GM23338 (cell line): ENCODE measurements around the gene APOL4. TPM values are rescaled to one million over a fixed set of nuclear protein-coding genes. Genes with fewer than 3 reads are reported as not detected.

Experiments
- ATAC-seq: fragments of 200-7000 bp; cut with Tn5 transposase; 3 replicates; pipeline ENCODE4 v1.9.1; 2020
- DNase-seq: peaks from one replicate; pipeline ENCODE4 v3.0.0-alpha.2; 2015; ENCODE audit warnings: low spot score
- H2AFZ ChIP-seq: fragments of 200-600 bp; sonication (generic); 2 replicates; pipeline ENCODE4 v1.8.0; 2016; ENCODE audit warnings: antibody characterized with exemption, mild to moderate bottlenecking, moderate library complexity
- H3F3A ChIP-seq: fragments of 200-600 bp; sonication (generic); replicated peaks from 2 replicates; pipeline ENCODE4 v1.8.0; 2017; ENCODE audit warnings: antibody characterized with exemption, mixed run types, low read depth
- H3K27ac ChIP-seq: fragments of 200-600 bp; sonication (generic); 2 replicates; pipeline ENCODE4 v1.6.1; 2016; ENCODE audit warnings: low read depth
- H3K27me3 ChIP-seq: fragments of 200-600 bp; sonication (generic); 2 replicates; pipeline ENCODE4 v1.8.0; 2016; ENCODE audit warnings: mild to moderate bottlenecking, mixed run types, moderate library complexity; ENCODE audit not compliant: insufficient read depth
- H3K36me3 ChIP-seq: fragments of 200-600 bp; sonication (generic); 2 replicates; pipeline ENCODE4 v1.8.0; 2016; ENCODE audit warnings: mild to moderate bottlenecking; ENCODE audit not compliant: insufficient read depth
- H3K4me1 ChIP-seq: fragments of 200-600 bp; sonication (generic); 2 replicates; pipeline ENCODE4 v1.8.0; 2016; ENCODE audit warnings: mild to moderate bottlenecking, moderate library complexity; ENCODE audit not compliant: insufficient read depth
- H3K4me2 ChIP-seq: fragments of 200-600 bp; sonication (generic); 2 replicates; pipeline ENCODE4 v1.7.1; 2017; ENCODE audit warnings: mixed run types
- H3K4me3 ChIP-seq: fragments of 200-600 bp; sonication (generic); 2 replicates; pipeline ENCODE4 v1.6.1; 2016; ENCODE audit warnings: mixed run types
- H3K79me2 ChIP-seq: fragments of 200-600 bp; sonication (generic); replicated peaks from 2 replicates; pipeline ENCODE4 v1.8.0; 2017; ENCODE audit warnings: mild to moderate bottlenecking; ENCODE audit not compliant: insufficient read depth
- H3K9me2 ChIP-seq: fragments of 200-600 bp; sonication (generic); 2 replicates; pipeline ENCODE4 v1.8.0; 2017; ENCODE audit not compliant: insufficient read depth
- H4K20me1 ChIP-seq: fragments of 200-600 bp; sonication (generic); replicated peaks from 2 replicates; pipeline ENCODE4 v1.8.0; 2017; ENCODE audit warnings: mild to moderate bottlenecking; ENCODE audit not compliant: insufficient read depth
- H3K27ac Mint-ChIP-seq: 2 replicates; pipeline ENCODE4 v1.8.0; 2020; ENCODE audit warnings: inconsistent platforms, mild to moderate bottlenecking, moderate library complexity, mixed read lengths
- H3K27me3 Mint-ChIP-seq: 3 replicates; pipeline ENCODE4 v1.8.0; 2022; ENCODE audit warnings: low read depth, mild to moderate bottlenecking, moderate library complexity, mixed read lengths, inconsistent platforms; ENCODE audit not compliant: insufficient read depth, poor library complexity
- H3K36me3 Mint-ChIP-seq: 3 replicates; pipeline ENCODE4 v1.8.0; 2021; ENCODE audit warnings: low read depth, mild to moderate bottlenecking, inconsistent platforms, moderate library complexity, mixed read lengths
- H3K4me1 Mint-ChIP-seq: 3 replicates; pipeline ENCODE4 v1.8.0; 2020; ENCODE audit warnings: mild to moderate bottlenecking, inconsistent platforms, mixed read lengths
- H3K4me3 Mint-ChIP-seq: 3 replicates; pipeline ENCODE4 v1.8.0; 2021; ENCODE audit warnings: moderate library complexity, mild to moderate bottlenecking, inconsistent platforms, mixed read lengths
- H3K9me3 Mint-ChIP-seq: 3 replicates; pipeline ENCODE4 v1.8.0; 2020; ENCODE audit warnings: moderate library complexity, mild to moderate bottlenecking, inconsistent platforms, mixed read lengths
- CREB1 ChIP-seq: fragments of 250-450 bp; sonication (Bioruptor Pico); IDR thresholded peaks from 2 replicates; pipeline ENCODE4 v1.5.0; 2020; ENCODE audit warnings: low read depth, mild to moderate bottlenecking, moderate library complexity
- CTCF ChIP-seq, 2 experiments: fragments of 200-600 bp in 1 of 2; sonication (generic) in 1 of 2; conservative IDR thresholded peaks; 2 replicates each; pipeline versions ENCODE4 v1.5.1 to v1.6.1; 2016 to 2017; ENCODE audit warnings: antibody characterized with exemption in 2 of 2, low read depth in 2 of 2, mild to moderate bottlenecking in 2 of 2, moderate library complexity in 1 of 2
- ETS1 ChIP-seq: IDR thresholded peaks from 2 replicates; pipeline ENCODE4 v1.6.1; 2016; ENCODE audit warnings: antibody characterized with exemption
- EZH2 ChIP-seq: fragments of 200-600 bp; sonication (generic); IDR thresholded peaks from one replicate; pipeline ENCODE4 v1.8.0; 2017; ENCODE audit warnings: antibody characterized with exemption, mild to moderate bottlenecking, low read depth; ENCODE audit not compliant: unreplicated experiment
- EZH2phosphoT487 ChIP-seq: fragments of 200-600 bp; sonication (generic); IDR thresholded peaks from one replicate; pipeline ENCODE4 v1.8.1; 2018; ENCODE audit warnings: antibody characterized with exemption; ENCODE audit not compliant: unreplicated experiment
- JUNB ChIP-seq: IDR thresholded peaks from one replicate; pipeline ENCODE4 v1.6.1; 2016; ENCODE audit warnings: antibody characterized with exemption; ENCODE audit not compliant: unreplicated experiment
- NANOG ChIP-seq: IDR thresholded peaks from 2 replicates; pipeline ENCODE4 v1.6.1; 2016; ENCODE audit warnings: antibody characterized with exemption, borderline replicate concordance
- POLR2AphosphoS5 ChIP-seq: IDR thresholded peaks from 2 replicates; pipeline ENCODE4 v1.6.1; 2016; ENCODE audit warnings: antibody characterized with exemption, low read depth
- REST ChIP-seq: IDR thresholded peaks from one replicate; pipeline ENCODE4 v1.6.1; 2018; ENCODE audit warnings: antibody characterized with exemption; ENCODE audit not compliant: unreplicated experiment
- STAT1 ChIP-seq: IDR thresholded peaks from one replicate; pipeline ENCODE4 v1.6.1; 2016; ENCODE audit warnings: antibody characterized with exemption; ENCODE audit not compliant: unreplicated experiment
- ZNF114 ChIP-seq: fragments of 250-450 bp; sonication (Bioruptor Pico); IDR thresholded peaks from 2 replicates; pipeline ENCODE4 v1.5.0; 2020; ENCODE audit warnings: mild to moderate bottlenecking, moderate library complexity
- ZNF331 ChIP-seq: fragments of 250-450 bp; sonication (Bioruptor Pico); IDR thresholded peaks from 2 replicates; pipeline ENCODE4 v1.5.0; 2020; ENCODE audit warnings: low read depth, mild to moderate bottlenecking, moderate library complexity
- ZNF462 ChIP-seq: fragments of 250-450 bp; sonication (Bioruptor Pico); IDR thresholded peaks from 2 replicates; pipeline ENCODE4 v1.5.0; 2020; ENCODE audit warnings: mild to moderate bottlenecking, moderate library complexity
- polyA plus RNA-seq: library from polyadenylated mRNA; unstranded; fragments of >200 nt; fragmentation: Nextera tagmentation; extraction: Ambion mirVana; gene quantifications from 2 replicates; pipeline ENCODE4 v1.2.1, GENCODE V29; 2016
- total RNA-seq: library from RNA; depleted of rRNA; stranded (reverse); fragments of >200 nt; shearing (Covaris generic); gene quantifications from 2 replicates; pipeline ENCODE4 v1.2.3, GENCODE V29; 2014

Gene APOL4
- total and polyA plus RNA-seq, 2 experiments from 2014 or later, result not detected

- H3K79me2 ChIP-seq, result no peaks in the 10 kb centered on the region
- Mint-ChIP-seq H3K4me3 (no peak overlapping the region), H3K27ac (no peak overlapping the region), H3K9me3 (no peaks in the 10 kb centered on the region), H3K27me3 (peaks cover 10% of the 10 kb centered on the region), H3K4me1 (peaks cover 5% of the 10 kb centered on the region; the same call in 2 of the 3 replicates), H3K36me3 (0 out of 3 replicates have a peak, but pooled peaks cover 2% of the 10 kb centered on the region)
- 0 out of 2 replicates have a peak overlapping the region, but pooled peaks have one; percentile 15 for H3K4me2 ChIP-seq
- H3K4me1 ChIP-seq, result peaks cover 3% of the 10 kb centered on the region; the same call in 1 of the 2 replicates
- peak; percentile 79 for ATAC-seq
- no peak overlapping the region for H3K4me3 ChIP-seq
- no peaks in the 10 kb centered on the region for H4K20me1 ChIP-seq
- no peaks in the 10 kb centered on the region for H3K9me2 ChIP-seq
- no peak overlapping the region for H3K27ac ChIP-seq
- H3K36me3 ChIP-seq, result no peaks in the 10 kb centered on the region
- H3K27me3 ChIP-seq, result no peaks in the 10 kb centered on the region
- TF ChIP-seq ETS1 (no peak), STAT1 (no peak), JUNB (no peak), CREB1 (CRISPR knock-in tag) (no peak), EZH2phosphoT487 (no peak), ZNF462 (no peak), ZNF331 (CRISPR knock-in tag) (no peak), REST (no peak), POLR2AphosphoS5 (no peak), NANOG (no peak), EZH2 (no peak), ZNF114 (CRISPR knock-in tag) (no peak), CTCF (conservative IDR thresholded peaks at IDR 0.05; ENCODE audit: low read depth in 2 of 2) (no peak)
- no peak overlapping the region for H2AFZ ChIP-seq
- peak; percentile 48 for DNase-seq
- no peaks in the 10 kb centered on the region for H3F3A ChIP-seq
Observed at GRCh38 chr22:36220451-36220921, 18.9 kb upstream of the APOL4 start.
